ENCODE data around the gene SHISA3.
"Not testable (repeated sequence)": the region's sequence is repeated elsewhere in the genome, so short reads cannot be mapped to it uniquely, and the experiment has no call there.

The SHISA3 gene
- total RNA-seq, result 0 to 0.04 (median 0) reads per million in 3 experiments

DNA sequence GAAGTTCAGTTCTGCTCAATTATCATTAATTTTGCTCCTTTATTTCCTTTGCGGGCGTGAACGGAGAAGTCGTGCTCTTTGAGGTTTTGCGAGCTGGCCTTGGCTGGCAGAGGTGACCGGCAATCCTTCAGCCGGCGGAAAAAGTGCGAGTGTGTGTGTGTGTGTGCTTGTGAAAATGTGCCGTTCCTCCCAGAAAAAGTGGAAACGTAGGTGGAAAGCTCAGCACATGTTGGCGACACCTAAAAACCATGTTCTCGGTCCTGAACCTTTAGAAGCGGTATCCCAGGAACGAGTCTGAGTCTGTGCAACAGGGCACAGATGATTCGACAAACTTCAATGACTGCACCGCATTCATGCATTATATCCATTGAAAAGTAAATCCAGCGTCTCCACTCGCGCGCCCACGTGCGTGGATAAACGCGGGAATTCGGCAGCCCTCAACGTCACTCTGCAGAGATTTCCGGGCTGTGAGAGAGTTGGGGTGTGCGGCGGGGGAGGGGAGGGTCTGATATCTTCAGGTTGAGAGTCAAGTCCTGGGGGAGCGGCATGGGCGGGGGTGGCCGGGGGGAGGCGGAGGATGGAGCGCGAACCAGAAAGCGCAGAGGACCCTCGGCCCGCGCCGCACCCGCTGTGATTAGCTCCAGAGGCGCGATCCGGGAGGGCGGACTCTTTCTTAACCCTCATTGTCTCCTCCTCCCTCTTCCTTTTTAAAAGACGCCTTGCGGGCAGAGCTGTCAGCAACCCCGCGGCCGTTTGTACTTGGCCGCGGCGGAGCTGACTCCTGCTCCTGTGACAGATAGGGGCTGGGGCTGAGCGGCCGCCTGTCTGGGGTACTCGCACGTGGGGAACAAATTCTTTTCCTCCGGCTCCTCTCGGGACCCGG is at the start of gene SHISA3:
SHISA3 (plus strand) TSS at position 737 of the 883 bp plus-strand sequence. CDS start 569 bp downstream, outside the sequence.
- no peak for DNase-seq

DNA sequence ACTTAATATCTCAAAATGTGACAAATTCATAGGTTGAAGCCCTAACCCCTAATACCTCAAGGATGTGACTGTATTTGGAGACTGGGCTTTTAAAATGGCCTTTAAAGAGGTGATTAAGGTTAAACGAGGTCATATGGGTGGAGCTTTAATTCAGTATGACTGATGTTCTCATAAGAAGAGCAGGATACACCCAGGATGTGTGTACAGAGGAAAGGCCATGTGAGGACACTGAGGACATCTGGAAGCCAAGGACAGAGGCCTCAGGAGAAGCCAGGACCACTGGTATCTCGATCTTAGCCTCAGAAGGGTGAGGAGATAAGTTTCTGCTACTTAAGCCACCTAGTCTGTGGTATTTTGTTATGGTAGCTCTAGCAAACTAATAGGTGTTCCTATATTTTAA is 49.0 kb upstream of the SHISA3 start:
- DNase-seq, result no peak

- no peak for DNase-seq
Observed at GRCh38 chr4:42348692-42349091, 48.6 kb upstream of the SHISA3 start.

- DNase-seq, result no peak
Observed at GRCh38 chr4:42350611-42351182, 46.6 kb upstream of the SHISA3 start.

DNA sequence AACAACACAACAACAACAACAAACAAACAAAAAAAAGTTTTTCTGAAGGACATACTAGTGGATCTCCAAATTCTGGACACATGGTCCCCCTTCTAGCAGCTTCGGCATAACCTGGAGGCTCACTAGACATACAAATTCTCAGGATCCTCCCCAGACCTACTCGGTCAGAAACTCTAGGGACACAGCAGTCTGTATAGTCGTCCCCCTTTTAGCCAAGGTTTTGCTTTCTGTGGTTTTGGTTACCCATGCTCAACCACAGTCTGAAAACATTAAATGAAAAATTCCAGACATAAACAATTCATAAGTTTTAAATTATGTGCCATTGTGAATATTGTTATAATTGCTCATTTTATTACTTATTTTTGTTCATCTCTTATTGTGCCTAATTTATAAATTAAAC is 45.2 kb upstream of the SHISA3 start:
- DNase-seq, result no peak

GRCh38 chr4:42357325-42357724 is 40.0 kb upstream of the SHISA3 start:
- no peak for DNase-seq

DNA sequence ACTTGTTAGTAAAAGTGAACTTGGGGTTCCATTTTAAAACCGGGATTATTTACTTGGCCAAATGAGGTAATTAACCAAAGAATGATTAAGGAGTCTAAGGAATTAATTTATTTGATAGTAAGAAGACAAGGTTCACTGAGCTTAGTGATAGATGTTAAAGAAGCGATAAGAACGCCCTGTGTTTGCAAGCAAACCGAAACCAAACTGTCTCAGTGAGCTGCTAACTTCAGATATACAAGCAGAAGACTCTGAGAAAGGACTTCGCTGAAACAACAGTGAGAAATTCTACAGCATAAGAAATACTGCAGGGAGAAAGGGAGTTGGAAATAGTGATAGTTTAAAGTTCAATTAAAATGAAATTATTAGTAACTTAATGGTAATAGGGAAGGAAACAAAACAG is 37.6 kb upstream of the SHISA3 start:
- no peak for DNase-seq

- no peak for DNase-seq
Observed at GRCh38 chr4:42360256-42360669, 37.0 kb upstream of the SHISA3 start.

GRCh38 chr4:42361456-42361855 is 35.8 kb upstream of the SHISA3 start:
- DNase-seq, result no peak

- no peak for DNase-seq
Observed at GRCh38 chr4:42362591-42362990, 34.7 kb upstream of the SHISA3 start.

DNA sequence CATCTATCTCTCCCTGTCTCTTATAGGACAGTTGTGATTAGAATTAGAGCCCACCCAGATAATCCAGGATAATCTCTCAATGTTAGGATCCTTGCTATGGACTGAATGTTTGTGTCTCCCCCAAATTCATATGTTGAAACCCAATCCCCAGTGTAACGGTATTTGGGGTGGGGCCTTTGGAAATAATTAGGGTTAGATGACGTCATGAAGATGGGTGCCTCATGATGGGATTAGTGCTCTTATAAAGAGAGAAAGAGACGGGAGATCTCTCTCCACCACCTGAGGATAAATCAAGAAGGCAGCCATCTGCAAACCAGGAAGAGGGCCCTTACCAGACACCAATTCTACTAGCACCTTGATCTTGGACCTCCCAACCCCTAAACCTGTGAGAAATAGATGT is 33.7 kb upstream of the SHISA3 start:
- DNase-seq, result no peak

DNA sequence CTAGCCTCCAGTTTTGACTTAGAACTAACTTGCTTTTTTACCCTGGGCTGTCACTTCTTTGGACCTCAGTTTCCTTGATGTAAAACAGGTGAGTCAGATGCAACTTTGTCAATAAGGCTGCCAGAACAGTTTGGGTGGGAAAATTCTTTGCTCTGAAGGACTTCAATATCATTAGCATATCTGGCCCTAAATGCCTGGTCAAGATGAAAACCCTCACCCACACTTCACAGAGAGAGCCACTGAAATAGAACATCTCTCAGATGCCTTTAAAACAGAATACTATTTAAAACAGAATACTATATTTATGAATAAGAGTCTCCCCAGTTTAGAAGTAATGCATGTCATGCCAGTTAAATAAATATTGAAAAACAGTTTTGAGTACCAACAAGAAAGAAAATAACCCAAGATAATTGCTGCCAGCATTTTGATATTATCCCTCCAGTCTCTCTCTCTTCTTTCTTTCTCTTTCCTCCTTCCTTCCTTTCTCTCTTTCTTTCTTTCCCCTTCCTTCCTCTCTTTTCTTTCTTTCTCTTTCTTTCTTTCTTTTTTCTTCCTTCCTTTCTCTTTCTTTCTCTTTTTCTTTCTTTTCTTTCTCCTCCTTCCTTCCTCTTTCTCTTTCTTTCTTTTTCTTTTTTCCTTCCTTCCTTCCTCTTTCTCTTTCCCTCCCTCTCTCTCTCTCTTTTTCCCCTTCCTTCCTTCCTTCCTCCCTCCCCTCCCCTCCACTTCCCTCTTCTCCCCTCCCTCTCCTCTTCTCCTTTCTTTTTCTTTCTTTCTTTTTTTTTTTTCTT is 32.8 kb upstream of the SHISA3 start:
- DNase-seq, result no peak

- DNase-seq, result no peak
Observed at GRCh38 chr4:42366959-42367358, 30.3 kb upstream of the SHISA3 start.

- no peak for DNase-seq
Observed at GRCh38 chr4:42369489-42369888, 27.8 kb upstream of the SHISA3 start.

- no peak for DNase-seq
Observed at GRCh38 chr4:42371305-42372252, 25.7 kb upstream of the SHISA3 start.

DNA sequence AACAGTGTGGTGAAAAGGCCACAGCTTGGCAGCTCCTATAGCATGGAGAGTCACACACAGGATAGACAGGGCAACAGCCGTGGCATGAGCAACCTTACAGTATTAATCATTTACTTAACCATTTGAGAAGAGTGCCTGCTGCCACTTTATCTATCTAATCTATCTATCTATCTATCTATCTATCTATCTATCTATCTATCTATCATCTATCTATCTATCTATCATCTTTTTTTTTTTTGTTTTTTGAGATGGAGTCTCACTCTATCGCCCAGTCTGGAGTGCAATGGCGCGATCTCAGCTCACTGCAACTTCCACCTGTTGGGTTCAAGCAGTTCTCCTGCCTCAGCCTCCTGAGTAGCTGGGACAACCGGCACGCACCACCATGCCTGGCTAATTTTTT is 25.0 kb upstream of the SHISA3 start:
- DNase-seq, result not testable (repeated sequence)

DNA sequence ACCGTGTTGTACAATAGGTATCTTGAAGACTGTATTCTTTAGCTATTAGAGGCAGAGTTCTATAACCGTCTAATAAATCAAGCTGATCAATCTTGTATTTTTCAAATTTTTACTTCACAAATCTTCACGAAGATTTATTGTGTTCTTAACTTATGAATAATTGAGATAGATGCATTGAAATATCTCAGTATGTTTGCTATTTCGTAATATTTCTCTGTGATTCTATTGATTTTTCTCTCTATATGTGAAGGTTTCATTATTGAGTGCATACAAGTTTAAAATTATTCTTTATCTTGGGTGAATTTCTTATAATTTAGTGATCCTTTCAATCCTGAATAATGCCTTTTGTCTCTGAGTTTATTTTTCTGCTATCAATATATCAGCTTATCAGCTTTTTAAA is 19.8 kb upstream of the SHISA3 start:
- no peak for DNase-seq

DNA sequence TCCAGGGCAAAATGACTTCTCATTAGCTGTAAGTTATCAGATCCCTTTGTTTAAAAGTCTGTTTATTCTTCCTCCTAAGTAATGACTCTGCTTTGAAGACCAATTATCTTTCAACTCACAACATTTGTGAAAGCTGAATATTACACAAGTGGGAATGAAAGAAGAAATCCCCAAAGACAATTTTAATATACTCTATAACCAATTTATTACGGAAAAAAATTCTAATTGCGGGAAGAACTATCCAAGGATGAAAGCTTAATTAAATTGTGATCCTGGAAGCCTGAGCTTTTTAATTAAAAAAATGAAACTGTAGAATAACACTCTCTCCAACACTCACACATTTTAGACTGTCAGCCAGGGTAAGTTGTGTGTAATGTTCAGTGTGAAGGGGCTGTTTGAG is 15.6 kb upstream of the SHISA3 start:
- no peak for DNase-seq

DNA sequence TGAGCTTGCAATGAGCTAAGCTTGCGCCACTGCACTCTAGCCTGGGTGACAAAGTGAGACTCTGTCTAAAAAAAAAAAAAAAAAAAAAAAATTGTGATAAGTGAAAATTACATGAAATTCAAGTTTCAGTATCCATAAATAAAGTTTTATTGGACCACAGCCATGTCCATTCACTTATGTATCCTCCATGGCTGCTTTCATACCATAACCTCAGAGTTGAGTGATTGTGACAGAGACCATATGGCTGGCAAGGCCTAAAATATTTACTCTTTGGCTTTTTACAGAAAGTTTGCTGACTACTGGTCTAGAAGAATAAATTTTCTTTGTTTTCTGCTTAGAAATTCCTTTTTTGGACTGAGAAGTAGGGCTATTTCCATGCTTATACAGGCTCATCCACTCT is 11.8 kb upstream of the SHISA3 start:
- DNase-seq, result no peak

- DNase-seq, result no peak
Observed at GRCh38 chr4:42390622-42391354, 6.5 kb upstream of the SHISA3 start.

DNA sequence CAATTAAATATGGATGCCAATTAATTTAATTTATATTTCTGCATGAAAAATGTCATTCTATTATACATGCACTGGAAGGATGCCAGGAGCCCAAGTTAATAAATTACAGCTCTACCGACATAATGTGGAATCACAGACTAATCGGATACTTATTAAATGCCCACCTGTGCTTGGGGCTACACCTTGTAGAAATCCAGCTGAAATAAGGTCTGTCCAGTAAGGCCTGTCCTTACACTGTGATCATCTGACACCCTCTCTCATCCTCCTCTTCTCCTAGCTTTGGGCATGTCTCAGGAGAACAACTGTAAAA is 6.0 kb upstream of the SHISA3 start:
- DNase-seq, result no peak

DNA sequence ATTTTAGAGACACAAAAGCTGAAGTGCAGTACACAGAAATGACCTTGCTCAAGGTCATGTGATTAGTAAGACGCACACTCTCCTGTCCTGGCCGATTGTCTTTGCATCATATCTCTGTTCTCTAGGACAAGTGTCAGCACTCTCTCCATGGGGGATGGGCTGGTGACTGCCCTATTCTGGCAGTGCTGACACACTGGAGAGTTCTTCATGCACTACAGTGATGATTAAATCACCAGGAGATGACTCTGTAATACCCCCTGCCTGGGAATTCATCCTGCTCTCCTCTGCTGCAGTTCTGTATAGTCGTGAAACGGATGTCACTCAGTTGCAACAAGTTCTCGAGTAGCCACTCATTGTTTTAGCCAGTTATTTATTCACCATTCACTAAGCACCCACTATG is 5.3 kb upstream of the SHISA3 start:
- DNase-seq, result no peak

Measured in central memory CD4-positive, alpha-beta T cell (primary cell).